ENCODE data around the gene MT1F.

The MT1F gene

DNA sequence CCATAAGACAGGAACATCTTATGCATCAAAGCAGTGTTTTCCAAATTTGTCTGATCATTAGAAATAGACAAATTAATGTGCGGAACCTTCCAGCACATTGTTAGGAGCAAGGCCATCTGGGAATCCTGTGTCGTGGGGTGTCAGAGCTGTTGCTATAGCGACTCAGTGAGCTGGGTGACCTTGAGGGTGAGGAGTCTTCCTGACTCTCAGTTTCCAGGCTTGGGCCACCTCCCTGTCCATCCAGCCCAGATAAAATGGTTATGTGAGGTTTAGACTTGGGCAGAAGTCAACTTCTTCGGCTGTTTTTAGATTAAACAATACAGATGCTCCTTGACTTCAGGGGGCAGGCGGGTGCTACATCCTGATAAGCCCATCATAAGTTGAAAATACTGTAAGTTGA is 45.1 kb downstream of the MT1F start:
- no peak for DNase-seq

Measured in right hindlimb (tissue), 1 donor.